ENCODE measurements around the gene LRP2. TPM values are rescaled to one million over a fixed set of nuclear protein-coding genes. Genes with fewer than 3 reads are reported as not detected.

The LRP2 gene
- polyA plus RNA-seq, 1 of the 3 experiments (the other 2 are of a cell fraction) = not detected

DNA sequence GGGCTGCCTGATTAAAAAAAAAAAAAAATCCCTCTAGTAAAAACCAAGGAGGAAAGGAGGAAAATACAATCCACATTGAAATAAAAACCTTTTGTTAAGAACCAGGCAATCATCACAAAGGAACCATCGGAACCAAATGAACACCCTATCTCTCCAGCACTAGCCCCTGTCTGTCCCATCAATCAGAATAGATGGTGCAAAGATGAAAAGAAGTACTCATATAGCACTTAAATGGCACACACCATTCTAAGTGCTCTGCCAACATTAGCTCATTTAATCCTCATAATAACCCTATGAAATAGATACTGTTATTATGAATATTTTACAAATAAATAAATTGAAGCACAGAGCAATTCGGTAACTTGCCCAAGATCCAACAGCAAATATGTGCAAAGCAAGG, 38.5 kb downstream of the LRP2 start:
- ChIA-PET POLR2A (no interaction called here), CTCF (no interaction called here)
- no peak overlapping the region for H3K4me3 ChIP-seq (ENCODE audit: low read depth in 2 of 2, low read length in 1 of 2)
- H3K9me3 ChIP-seq = no peaks in the 10 kb centered on the region
- no peaks in the 10 kb centered on the region for H3K36me3 ChIP-seq (replicated peaks in 1 of 2; ENCODE audit: control insufficient read depth in 1 of 2, insufficient read depth in 2 of 2, low read length in 1 of 2)
- no peak overlapping the region for H2AFZ ChIP-seq (ENCODE audit: low read depth)
- no peaks in the 10 kb centered on the region for H3K27me3 ChIP-seq (ENCODE audit: insufficient read depth)
- H3K27ac ChIP-seq (ENCODE audit: low read depth in 2 of 2, low read length in 1 of 2) = no peak overlapping the region
- no peaks in the 10 kb centered on the region for H3K9me2 ChIP-seq
- no peaks in the 10 kb centered on the region for H3K79me2 ChIP-seq (ENCODE audit: insufficient read depth)
- WGBS (ENCODE audit: low lambda C conversion rate) = 24% methylated on average over 2 of the region's 2 CpGs
- H3K9ac ChIP-seq = no peak overlapping the region
- no peaks in the 10 kb centered on the region for H3K4me1 ChIP-seq (ENCODE audit: control insufficient read depth in 1 of 2, insufficient read depth in 2 of 2, low read depth in 1 of 2, low read length in 1 of 2)
- DNase-seq = no peak
- no peak overlapping the region for H3K4me2 ChIP-seq
- H3F3A ChIP-seq (replicated peaks; ENCODE audit: insufficient read depth) = no peaks in the 10 kb centered on the region
- TF ChIP-seq GATA2 (CRISPR knock-in tag; IDR thresholded peaks at IDR 0.05) (no peak), EZH2phosphoT487 (IDR thresholded peaks at IDR 0.05; ENCODE audit: borderline replicate concordance, low read depth) (no peak), TCF12 (IDR thresholded peaks at IDR 0.05) (no peak), PBX3 (IDR thresholded peaks at IDR 0.05) (no peak), USF2 (IDR thresholded peaks at IDR 0.05; ENCODE audit: borderline replicate concordance, low read depth, low read length) (no peak), POLR2AphosphoS5 (IDR thresholded peaks at IDR 0.05; ENCODE audit: low read depth, low read length) (no peak), MXI1 (IDR thresholded peaks at IDR 0.05; ENCODE audit: low read depth, low read length) (no peak), NRF1 (IDR thresholded peaks at IDR 0.05; ENCODE audit: low read depth, low read length) (no peak), NFIC (IDR thresholded peaks at IDR 0.05; ENCODE audit: borderline replicate concordance) (no peak), TEAD4 (IDR thresholded peaks at IDR 0.05; ENCODE audit: borderline replicate concordance, insufficient read depth) (no peak)
- H4K20me1 ChIP-seq (ENCODE audit: insufficient read depth) = no peaks in the 10 kb centered on the region

DNA sequence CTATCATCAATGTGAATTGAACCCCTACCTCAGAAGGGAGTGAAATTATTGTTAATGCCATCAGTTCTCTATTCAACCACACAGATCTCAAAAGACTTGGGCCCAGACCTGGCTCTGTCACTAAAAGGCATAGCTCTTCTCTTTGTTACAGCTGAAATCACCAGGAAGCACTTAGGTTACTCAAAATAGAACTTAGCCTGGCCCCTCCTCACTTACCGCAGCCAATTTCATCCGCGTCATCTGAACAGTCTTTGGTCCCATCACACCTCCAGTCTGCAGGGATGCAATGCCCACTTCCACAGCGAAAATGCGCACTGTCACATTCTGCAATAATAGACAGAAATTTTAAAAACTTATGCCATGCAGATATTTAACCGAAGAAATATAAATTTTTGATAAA, 41.8 kb downstream of the LRP2 start:
- Histone ChIP-seq H3K79me2 (ENCODE audit: insufficient read depth) (no peaks in the 10 kb centered on the region), H3K27me3 (ENCODE audit: insufficient read depth) (no peaks in the 10 kb centered on the region), H3K4me1 (ENCODE audit: control insufficient read depth in 1 of 2, insufficient read depth in 2 of 2, low read depth in 1 of 2, low read length in 1 of 2) (no peaks in the 10 kb centered on the region), H3K9ac (no peak overlapping the region), H3K4me2 (no peak overlapping the region), H3F3A (replicated peaks; ENCODE audit: insufficient read depth) (no peaks in the 10 kb centered on the region), H3K36me3 (replicated peaks in 1 of 2; ENCODE audit: control insufficient read depth in 1 of 2, insufficient read depth in 2 of 2, low read length in 1 of 2) (no peaks in the 10 kb centered on the region), H3K27ac (ENCODE audit: low read depth in 2 of 2, low read length in 1 of 2) (no peak overlapping the region), H3K9me2 (no peaks in the 10 kb centered on the region), H2AFZ (ENCODE audit: low read depth) (no peak overlapping the region), H4K20me1 (ENCODE audit: insufficient read depth) (no peaks in the 10 kb centered on the region), H3K9me3 (no peaks in the 10 kb centered on the region), H3K4me3 (ENCODE audit: low read depth in 2 of 2, low read length in 1 of 2) (no peak overlapping the region)
- CTCF ChIA-PET = no interaction called here
- POLR2A ChIA-PET = no interaction called here
- 77% methylated on average over 6 of the region's 6 CpGs for WGBS (ENCODE audit: low lambda C conversion rate)
- DNase-seq = no peak
- TF ChIP-seq USF1 (IDR thresholded peaks at IDR 0.05; ENCODE audit: borderline replicate concordance, low read depth) (no peak), MXI1 (IDR thresholded peaks at IDR 0.05; ENCODE audit: low read depth, low read length) (no peak)
